Breast epithelium (tissue), 4 donors: ENCODE results near the gene NXN. TPM values are rescaled to one million over a fixed set of nuclear protein-coding genes. Genes with fewer than 3 reads are reported as not detected.

ENCODE experiments used
- DNase-seq, 2 donors: peaks; one replicate each; pipeline ENCODE4 v3.0.0-alpha.2; 2019; ENCODE audit warnings: low spot score in 2 of 2
- H3K27ac ChIP-seq, 2 donors: fragments of 200-600 bp; sonication (generic) in 1 of 2; one replicate each; pipeline ENCODE4 v1.5.1; 2016 to 2019; ENCODE audit warnings: mild to moderate bottlenecking in 1 of 2
- H3K27me3 ChIP-seq, 2 donors: fragments of 200-600 bp; sonication (generic) in 1 of 2; one replicate each; pipeline versions ENCODE4 v1.5.1 to v1.6.0; 2017 to 2019; ENCODE audit warnings: control low read depth in 1 of 2, mild to moderate bottlenecking in 1 of 2
- H3K36me3 ChIP-seq: fragments of 200-600 bp; one replicate; pipeline ENCODE4 v1.5.1; 2019
- H3K4me1 ChIP-seq, 2 donors: fragments of 200-600 bp; sonication (generic); one replicate each; pipeline ENCODE4 v1.5.1; 2016 to 2019; ENCODE audit warnings: control low read depth in 1 of 2
- H3K4me3 ChIP-seq, 3 donors: fragments of 200-600 bp; sonication (generic); 1 replicate in 2 of 3; 2 replicates in 1 of 3; pipeline ENCODE4 v1.5.1; 2016 to 2019; ENCODE audit warnings: mild to moderate bottlenecking in 3 of 3, moderate library complexity in 2 of 3
- H3K9me3 ChIP-seq, 2 donors: fragments of 200-600 bp; sonication (generic) in 1 of 2; one replicate each; pipeline ENCODE4 v1.5.1; 2016 to 2019; ENCODE audit warnings: control low read depth in 1 of 2
- POLR2A ChIP-seq: fragments of 450-650 bp; IDR thresholded peaks from one replicate; pipeline ENCODE4 v1.6.1; 2016; ENCODE audit warnings: antibody characterized with exemption, mild to moderate bottlenecking, moderate library complexity
- POLR2AphosphoS5 ChIP-seq, 3 donors: sonication (generic); formaldehyde crosslinking; IDR thresholded peaks; one replicate each; pipeline ENCODE4 v1.6.1; 2017; ENCODE audit warnings: antibody characterized with exemption in 3 of 3
- intact Hi-C: fragments of 100-400 bp; cut with DNase I; formaldehyde crosslinking; loops from one replicate; pipeline ENCODE4 v1.15.1; 2023; ENCODE audit warnings: low total_unique reads
- total RNA-seq, 3 donors: library from RNA; depleted of rRNA; stranded (reverse); fragments of >200 nt; gene quantifications; one replicate each; pipeline ENCODE4 v1.1.0, GENCODE V29; 2016
- TF ChIP-seq, protein P1 (sequence below), 3 donors: fragments of 450-650 bp; IDR thresholded peaks; one replicate each; pipeline ENCODE4 v1.5.1; 2016 to 2017; ENCODE audit warnings: antibody characterized with exemption in 3 of 3, mild to moderate bottlenecking in 3 of 3, moderate library complexity in 3 of 3

Gene NXN
- total RNA-seq, 3 donors from 2014 or later, result 9.3 to 14.3 (median 12.8) TPM

DNA sequence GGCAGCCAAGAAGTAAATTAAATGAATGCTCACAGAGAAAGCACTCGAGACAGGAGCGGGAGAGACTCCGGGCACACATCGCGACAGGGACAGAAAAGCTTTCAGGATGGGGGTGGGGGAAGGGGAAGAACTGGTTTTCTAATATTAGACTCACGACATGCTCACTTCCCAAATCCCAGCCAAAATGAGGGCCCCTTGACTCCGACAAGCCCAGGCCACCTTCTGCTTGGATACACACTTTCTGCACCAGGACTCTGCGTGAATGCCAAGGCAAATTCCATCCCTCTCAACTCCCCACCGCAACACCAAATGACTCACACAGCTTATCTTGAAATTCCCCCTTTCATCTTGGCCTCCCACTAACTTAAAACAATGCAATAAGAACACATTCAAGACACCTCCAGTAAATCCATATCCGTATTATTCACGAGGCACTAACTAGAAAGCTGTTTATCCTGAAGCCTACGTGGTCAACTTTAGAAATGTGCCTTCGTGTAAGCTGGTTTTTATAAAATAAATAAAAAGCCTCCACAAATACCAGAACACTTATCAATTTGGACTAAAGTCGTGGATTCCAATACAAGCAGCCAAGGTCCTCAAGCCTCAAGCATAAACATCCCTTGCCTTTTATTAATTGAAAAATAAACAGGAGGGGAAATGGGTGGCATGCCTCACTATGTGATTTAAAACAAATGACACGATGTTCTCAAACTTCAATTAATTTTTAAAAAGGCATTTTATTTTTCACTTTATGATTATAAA, 46.1 kb downstream of the NXN start:
- no peaks in the 10 kb centered on the region for H3K27me3 ChIP-seq
- H3K9me3 ChIP-seq, result no peaks in the 10 kb centered on the region
- H3K4me3 ChIP-seq, result peak overlapping the region in 1 of 3 donors; percentile 5
- H3K27ac ChIP-seq, result peak overlapping the region; percentile 36 to 80
- intact Hi-C loops, result no loop called here
- no peaks in the 10 kb centered on the region for H3K36me3 ChIP-seq
- TF ChIP-seq, protein P1, sequence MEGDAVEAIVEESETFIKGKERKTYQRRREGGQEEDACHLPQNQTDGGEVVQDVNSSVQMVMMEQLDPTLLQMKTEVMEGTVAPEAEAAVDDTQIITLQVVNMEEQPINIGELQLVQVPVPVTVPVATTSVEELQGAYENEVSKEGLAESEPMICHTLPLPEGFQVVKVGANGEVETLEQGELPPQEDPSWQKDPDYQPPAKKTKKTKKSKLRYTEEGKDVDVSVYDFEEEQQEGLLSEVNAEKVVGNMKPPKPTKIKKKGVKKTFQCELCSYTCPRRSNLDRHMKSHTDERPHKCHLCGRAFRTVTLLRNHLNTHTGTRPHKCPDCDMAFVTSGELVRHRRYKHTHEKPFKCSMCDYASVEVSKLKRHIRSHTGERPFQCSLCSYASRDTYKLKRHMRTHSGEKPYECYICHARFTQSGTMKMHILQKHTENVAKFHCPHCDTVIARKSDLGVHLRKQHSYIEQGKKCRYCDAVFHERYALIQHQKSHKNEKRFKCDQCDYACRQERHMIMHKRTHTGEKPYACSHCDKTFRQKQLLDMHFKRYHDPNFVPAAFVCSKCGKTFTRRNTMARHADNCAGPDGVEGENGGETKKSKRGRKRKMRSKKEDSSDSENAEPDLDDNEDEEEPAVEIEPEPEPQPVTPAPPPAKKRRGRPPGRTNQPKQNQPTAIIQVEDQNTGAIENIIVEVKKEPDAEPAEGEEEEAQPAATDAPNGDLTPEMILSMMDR (IDR thresholded peaks at IDR 0.05), result no peak
- TF ChIP-seq POLR2A (no peak), POLR2AphosphoS5 (IDR thresholded peaks at IDR 0.05) (peak in 1 of 3 donors; percentile 23)
- peak in 1 of 2 donors; percentile 46 for DNase-seq
- H3K4me1 ChIP-seq, result peaks cover 0 to 12% of the 10 kb centered on the region in 2 donors

GRCh38 chr17:930258-930657, 49.3 kb downstream of the NXN start:
- H3K4me3 ChIP-seq, result no peak overlapping the region
- intact Hi-C loops, result no loop called here
- no peak for DNase-seq
- no peaks in the 10 kb centered on the region for H3K27me3 ChIP-seq
- TF ChIP-seq, protein P1 (IDR thresholded peaks at IDR 0.05), result no peak
- TF ChIP-seq POLR2AphosphoS5 (IDR thresholded peaks at IDR 0.05) (no peak), POLR2A (no peak)
- H3K27ac ChIP-seq, result no peak overlapping the region
- no peaks in the 10 kb centered on the region for H3K9me3 ChIP-seq
- H3K36me3 ChIP-seq, result no peaks in the 10 kb centered on the region
- peaks cover 0 to 18% of the 10 kb centered on the region in 2 donors for H3K4me1 ChIP-seq

DNA sequence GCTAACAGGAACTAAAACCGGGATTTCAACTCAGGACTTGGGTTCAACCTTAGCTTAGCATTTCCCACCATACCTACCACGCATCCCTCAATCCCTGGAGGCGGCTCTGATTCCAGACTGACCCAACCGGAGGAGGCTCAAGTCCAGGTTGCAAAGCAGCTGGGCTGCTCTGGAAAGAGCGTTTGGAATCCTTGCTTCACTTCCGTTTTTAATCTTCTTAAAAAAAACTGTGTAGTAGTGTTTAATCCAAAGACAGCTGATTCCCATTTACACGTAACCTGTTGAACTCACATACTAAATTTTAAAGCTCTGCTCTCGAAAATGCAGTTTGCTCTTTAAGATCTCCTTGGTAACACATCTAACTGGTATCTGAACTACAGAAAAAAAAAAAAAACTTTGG, 50.0 kb downstream of the NXN start:
- no peak for DNase-seq
- peaks cover 0 to 18% of the 10 kb centered on the region in 2 donors for H3K4me1 ChIP-seq
- no peak overlapping the region for H3K4me3 ChIP-seq
- no peaks in the 10 kb centered on the region for H3K27me3 ChIP-seq
- intact Hi-C loops, result no loop called here
- H3K36me3 ChIP-seq, result no peaks in the 10 kb centered on the region
- no peaks in the 10 kb centered on the region for H3K9me3 ChIP-seq
- H3K27ac ChIP-seq, result no peak overlapping the region
- TF ChIP-seq, protein P1 (IDR thresholded peaks at IDR 0.05), result no peak
- no peak for TF ChIP-seq POLR2A
- TF ChIP-seq POLR2AphosphoS5 (IDR thresholded peaks at IDR 0.05), result no peak

DNA sequence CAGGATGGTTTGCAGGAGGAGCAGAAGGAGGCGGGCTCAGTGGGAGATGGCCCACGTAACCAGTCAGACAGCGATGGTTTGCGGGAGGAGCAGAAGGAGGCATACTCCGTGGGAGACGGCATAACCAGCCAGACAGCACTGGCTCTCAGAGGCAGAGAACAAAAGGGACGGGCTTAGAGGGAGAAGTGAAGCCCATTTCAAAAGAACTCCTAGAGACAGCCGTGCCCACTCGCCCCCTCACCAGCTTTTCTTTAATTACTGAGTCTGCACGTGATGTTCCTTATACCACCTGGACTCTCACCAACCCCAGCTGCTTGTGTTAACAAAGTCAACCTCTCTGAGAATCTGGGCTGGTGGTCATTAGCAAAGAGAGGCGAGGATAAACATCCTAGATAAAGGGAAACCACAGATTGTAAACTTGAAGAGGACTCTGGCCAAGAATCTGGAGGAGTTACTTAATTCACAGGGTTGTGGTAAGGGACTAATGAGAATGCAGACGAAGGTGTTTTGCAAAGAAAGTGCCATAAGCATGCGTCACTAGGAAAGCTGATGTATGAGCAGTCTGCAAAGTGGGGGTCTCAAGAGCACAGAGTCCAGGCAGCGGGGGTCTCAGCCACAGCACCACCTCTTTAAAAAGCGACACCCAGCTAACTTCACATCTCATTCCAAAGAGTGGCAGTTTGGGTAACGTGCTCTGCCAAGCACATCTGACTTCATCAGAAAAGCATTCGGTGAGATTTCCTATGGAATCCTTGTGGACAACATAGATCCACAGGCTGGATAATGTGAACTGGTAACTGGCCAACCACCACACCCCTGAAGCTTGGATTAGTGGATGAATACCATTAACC, 51.7 kb downstream of the NXN start:
- H3K27ac ChIP-seq, result peak overlapping the region; percentile 87
- H3K27me3 ChIP-seq, result no peaks in the 10 kb centered on the region
- peak overlapping the region in 2 of 3 donors; percentile 13 to 50 for H3K4me3 ChIP-seq

More for the DNA sequence above, 51.7 kb downstream of the NXN start:
- Histone ChIP-seq H3K9me3 (no peaks in the 10 kb centered on the region), H3K4me1 (peaks cover 0 to 13% of the 10 kb centered on the region in 2 donors), H3K36me3 (no peaks in the 10 kb centered on the region)
- TF ChIP-seq POLR2A (no peak), POLR2AphosphoS5 (IDR thresholded peaks at IDR 0.05) (peak in 1 of 3 donors; percentile 34)
- TF ChIP-seq, protein P1 (IDR thresholded peaks at IDR 0.05), result no peak
- peak in 1 of 2 donors; percentile 85 for DNase-seq
- intact Hi-C loops, result no loop called here
